ENCODE data around the gene CXXC4. TPM values are rescaled to one million over a fixed set of nuclear protein-coding genes. Genes with fewer than 3 reads are reported as not detected.

The CXXC4 gene
- total and polyA plus RNA-seq, 8 donors, result 0.71 to 17.5 (median 12.7) TPM

GRCh38 chr4:104490770-104491480, 3.8 kb downstream of the CXXC4 start:
- H3K27ac ChIP-seq, result peak overlapping the region in 1 of 2 donors; percentile 20
- TF ChIP-seq CTCF (IDR thresholded peaks at IDR 0.05), result no peak
- no peaks in the 10 kb centered on the region for H3K9me3 ChIP-seq
- ATAC-seq, result peak; percentile 45
- DNase-seq, result peak; percentile 50 to 85 (median 66)
- intact Hi-C loops (cut with DNase I), result no loop called here
- peak overlapping the region; percentile 32 to 46 for H3K4me3 ChIP-seq
- peaks cover 3 to 75% of the 10 kb centered on the region in 2 donors for H3K27me3 ChIP-seq
- peaks cover 0 to 14% of the 10 kb centered on the region in 2 donors for H3K4me1 ChIP-seq
- no peaks in the 10 kb centered on the region for H3K36me3 ChIP-seq

- intact Hi-C loops (cut with DNase I), result no loop called here
- no peak for ATAC-seq
- DNase-seq, result peak in 2 of 4 donors; percentile 31 to 46
- H3K4me3 ChIP-seq, result peak overlapping the region; percentile 32 to 46
- H3K9me3 ChIP-seq, result no peaks in the 10 kb centered on the region
- peaks cover 3 to 68% of the 10 kb centered on the region in 2 donors for H3K27me3 ChIP-seq
- H3K36me3 ChIP-seq, result no peaks in the 10 kb centered on the region
- no peak overlapping the region for H3K27ac ChIP-seq
- peaks cover 0 to 14% of the 10 kb centered on the region in 2 donors for H3K4me1 ChIP-seq
- TF ChIP-seq CTCF (IDR thresholded peaks at IDR 0.05), result no peak
These were observed 4.5 kb downstream of the CXXC4 start for GRCh38 chr4:104490096-104490769.

GRCh38 chr4:104489731-104490095, 5.0 kb downstream of the CXXC4 start:
- no peak for TF ChIP-seq CTCF (IDR thresholded peaks at IDR 0.05)
- ATAC-seq (no peak), DNase-seq (no peak)
- no peaks in the 10 kb centered on the region for H3K9me3 ChIP-seq
- H3K36me3 ChIP-seq, result no peaks in the 10 kb centered on the region
- peaks cover 0 to 14% of the 10 kb centered on the region in 2 donors for H3K4me1 ChIP-seq
- peaks cover 3 to 63% of the 10 kb centered on the region in 2 donors for H3K27me3 ChIP-seq
- H3K4me3 ChIP-seq, result no peak overlapping the region
- no peak overlapping the region for H3K27ac ChIP-seq
- intact Hi-C loops (cut with DNase I), result no loop called here

GRCh38 chr4:104488151-104488550, 6.5 kb downstream of the CXXC4 start:
- no peak overlapping the region for H3K27ac ChIP-seq
- intact Hi-C loops (cut with DNase I), result no loop called here

More at GRCh38 chr4:104488151-104488550, 6.5 kb downstream of the CXXC4 start:
- Histone ChIP-seq H3K4me1 (peaks cover 0 to 14% of the 10 kb centered on the region in 2 donors), H3K36me3 (no peaks in the 10 kb centered on the region), H3K27me3 (peaks cover 3 to 47% of the 10 kb centered on the region in 2 donors), H3K9me3 (no peaks in the 10 kb centered on the region), H3K4me3 (no peak overlapping the region)
- ATAC-seq (no peak), DNase-seq (no peak)
- TF ChIP-seq CTCF (IDR thresholded peaks at IDR 0.05), result no peak
